GM19238 (cell line): Measurements from ENCODE around the gene SSRP1.
"Not testable (repeated sequence)": the region's sequence is repeated elsewhere in the genome, so short reads cannot be mapped to it uniquely, and the experiment has no call there.

Source experiments
- DNase-seq: peaks from one replicate; pipeline ENCODE4 v3.0.0; 2011; ENCODE audit warnings: low spot score; ENCODE audit not compliant: insufficient read length

Gene SSRP1

GRCh38 chr11:57336856-57337255 lies 1.2 kb upstream of the SSRP1 start:
- DNase-seq: not testable (repeated sequence)

- no peak for DNase-seq
These were observed 497 bp upstream of the SSRP1 start for GRCh38 chr11:57336111-57336666.

GRCh38 chr11:57335023-57335342 lies 709 bp downstream of the SSRP1 start:
- no peak for DNase-seq

- DNase-seq: no peak
These were observed 2.8 kb downstream of the SSRP1 start for GRCh38 chr11:57332694-57333440.

- no peak for DNase-seq
These were observed 4.0 kb downstream of the SSRP1 start for GRCh38 chr11:57331720-57332119.

- DNase-seq: no peak
These were observed 5.7 kb downstream of the SSRP1 start for GRCh38 chr11:57330029-57330428.

- DNase-seq: no peak
These were observed 8.0 kb downstream of the SSRP1 start for GRCh38 chr11:57327721-57328120.

- no peak for DNase-seq
These were observed 10.0 kb downstream of the SSRP1 start for GRCh38 chr11:57325735-57326048.

- DNase-seq: peak; percentile 95
These were observed 10.6 kb downstream of the SSRP1 start, which contains the start of gene TNKS1BP1 for GRCh38 chr11:57324886-57325734. Gene TNKS1BP1 (minus strand): TSS chr11:57324952. CDS start chr11:57321885, 3,067 bp downstream.

GRCh38 chr11:57324154-57324885 lies 11.4 kb downstream of the SSRP1 start:
- peak; percentile 22 for DNase-seq

- no peak for DNase-seq
These were observed 11.9 kb downstream of the SSRP1 start for GRCh38 chr11:57323855-57324153.

GRCh38 chr11:57323167-57323854 lies 12.4 kb downstream of the SSRP1 start:
- no peak for DNase-seq

GRCh38 chr11:57322256-57323166 lies 13.2 kb downstream of the SSRP1 start:
- DNase-seq: no peak

GRCh38 chr11:57321388-57322255 lies 14.1 kb downstream of the SSRP1 start:
- DNase-seq: no peak

GRCh38 chr11:57320719-57321387 lies 14.8 kb downstream of the SSRP1 start:
- no peak for DNase-seq

- DNase-seq: no peak
These were observed 15.5 kb downstream of the SSRP1 start for GRCh38 chr11:57320067-57320718.

- DNase-seq: no peak
These were observed 17.5 kb downstream of the SSRP1 start for GRCh38 chr11:57318178-57318577.

GRCh38 chr11:57316017-57316416 lies 19.7 kb downstream of the SSRP1 start:
- DNase-seq: no peak
